ENCODE results near the gene SGMS1. TPM values are rescaled to one million over a fixed set of nuclear protein-coding genes. Genes with fewer than 3 reads are reported as not detected.
A peak's percentile ranks its signal among the peaks of the same experiment; 100 is the strongest.

The SGMS1 gene
- polyA plus RNA-seq, 1 experiment: 21.1 TPM

GRCh38 chr10:50281210-50281966 is 342.4 kb downstream of the SGMS1 start:
- DNase-seq (ENCODE audit: low read depth): no peak
- H3K36me3 ChIP-seq (ENCODE audit: control insufficient read depth, insufficient read depth, low read length): no peaks in the 10 kb centered on the region
- TF ChIP-seq CTCF (IDR thresholded peaks at IDR 0.05; ENCODE audit: insufficient read depth, low read depth, low read length): no peak
- ChIA-PET CTCF (interaction anchor here (0.6 kb wide), 1 partner anchor 9 kb away, joined by 5 read pairs; no protein-coding TSS in a partner anchor), POLR2A (no interaction called here)
- H3K27me3 ChIP-seq (ENCODE audit: control insufficient read depth, insufficient read depth, low read length): peaks cover 3% of the 10 kb centered on the region; the same call in 1 of the 2 replicates
- H3K4me3 ChIP-seq (ENCODE audit: low read depth, low read length): no peak overlapping the region

- TF ChIP-seq CTCF (IDR thresholded peaks at IDR 0.05; ENCODE audit: insufficient read depth, low read depth, low read length): no peak
These were observed 343.5 kb downstream of the SGMS1 start for GRCh38 chr10:50280049-50280841.

GRCh38 chr10:50279489-50279888 is 344.3 kb downstream of the SGMS1 start:
- ChIA-PET POLR2A (no interaction called here), CTCF (no interaction called here)
- no peaks in the 10 kb centered on the region for H3K36me3 ChIP-seq (ENCODE audit: control insufficient read depth, insufficient read depth, low read length)
- DNase-seq (ENCODE audit: low read depth): no peak
- peaks cover 3% of the 10 kb centered on the region; the same call in 1 of the 2 replicates for H3K27me3 ChIP-seq (ENCODE audit: control insufficient read depth, insufficient read depth, low read length)
- TF ChIP-seq CTCF (IDR thresholded peaks at IDR 0.05; ENCODE audit: insufficient read depth, low read depth, low read length): no peak
- H3K4me3 ChIP-seq (ENCODE audit: low read depth, low read length): no peak overlapping the region

More at GRCh38 chr10:50280049-50280841, 343.5 kb downstream of the SGMS1 start:
- no peak for DNase-seq (ENCODE audit: low read depth)
- ChIA-PET CTCF (no interaction called here), POLR2A (no interaction called here)
- Histone ChIP-seq H3K27me3 (ENCODE audit: control insufficient read depth, insufficient read depth, low read length) (peaks cover 3% of the 10 kb centered on the region; the same call in 1 of the 2 replicates), H3K36me3 (ENCODE audit: control insufficient read depth, insufficient read depth, low read length) (no peaks in the 10 kb centered on the region), H3K4me3 (ENCODE audit: low read depth, low read length) (no peak overlapping the region)

GRCh38 chr10:50275650-50276235 is 348.0 kb downstream of the SGMS1 start:
- CTCF ChIA-PET: interaction anchor here (0.5 to 3.4 kb wide), 12 partner anchors 10 to 259 kb away, joined by 3 to 13 read pairs (median 4); no protein-coding TSS in a partner anchor
- no peak for DNase-seq (ENCODE audit: low read depth)
- POLR2A ChIA-PET: no interaction called here
- Histone ChIP-seq H3K4me3 (ENCODE audit: low read depth, low read length) (no peak overlapping the region), H3K36me3 (ENCODE audit: control insufficient read depth, insufficient read depth, low read length) (no peaks in the 10 kb centered on the region), H3K27me3 (ENCODE audit: control insufficient read depth, insufficient read depth, low read length) (peaks cover 2% of the 10 kb centered on the region; the same call in 1 of the 2 replicates)
- peak; percentile 62 for TF ChIP-seq CTCF (IDR thresholded peaks at IDR 0.05; ENCODE audit: insufficient read depth, low read depth, low read length)

GRCh38 chr10:50272531-50272930 is 351.2 kb downstream of the SGMS1 start:
- no peak for TF ChIP-seq CTCF (IDR thresholded peaks at IDR 0.05; ENCODE audit: insufficient read depth, low read depth, low read length)

More at GRCh38 chr10:50272531-50272930, 351.2 kb downstream of the SGMS1 start:
- Histone ChIP-seq H3K36me3 (ENCODE audit: control insufficient read depth, insufficient read depth, low read length) (no peaks in the 10 kb centered on the region), H3K27me3 (ENCODE audit: control insufficient read depth, insufficient read depth, low read length) (no peaks in the 10 kb centered on the region; the same call in 1 of the 2 replicates), H3K4me3 (ENCODE audit: low read depth, low read length) (no peak overlapping the region)
- ChIA-PET CTCF (interaction anchor here (0.6 to 0.7 kb wide), 2 partner anchors 9 to 304 kb away, joined by 3 to 5 read pairs; no protein-coding TSS in a partner anchor), POLR2A (no interaction called here)
- no peak for DNase-seq (ENCODE audit: low read depth)
